NCI-H345 (cell line): Measurements from ENCODE around the gene STIMATE.

Source experiments
- DNase-seq: peaks from one replicate; lab custom pipeline; 2025; lab: John Stamatoyannopoulos, UW

The STIMATE gene

DNA sequence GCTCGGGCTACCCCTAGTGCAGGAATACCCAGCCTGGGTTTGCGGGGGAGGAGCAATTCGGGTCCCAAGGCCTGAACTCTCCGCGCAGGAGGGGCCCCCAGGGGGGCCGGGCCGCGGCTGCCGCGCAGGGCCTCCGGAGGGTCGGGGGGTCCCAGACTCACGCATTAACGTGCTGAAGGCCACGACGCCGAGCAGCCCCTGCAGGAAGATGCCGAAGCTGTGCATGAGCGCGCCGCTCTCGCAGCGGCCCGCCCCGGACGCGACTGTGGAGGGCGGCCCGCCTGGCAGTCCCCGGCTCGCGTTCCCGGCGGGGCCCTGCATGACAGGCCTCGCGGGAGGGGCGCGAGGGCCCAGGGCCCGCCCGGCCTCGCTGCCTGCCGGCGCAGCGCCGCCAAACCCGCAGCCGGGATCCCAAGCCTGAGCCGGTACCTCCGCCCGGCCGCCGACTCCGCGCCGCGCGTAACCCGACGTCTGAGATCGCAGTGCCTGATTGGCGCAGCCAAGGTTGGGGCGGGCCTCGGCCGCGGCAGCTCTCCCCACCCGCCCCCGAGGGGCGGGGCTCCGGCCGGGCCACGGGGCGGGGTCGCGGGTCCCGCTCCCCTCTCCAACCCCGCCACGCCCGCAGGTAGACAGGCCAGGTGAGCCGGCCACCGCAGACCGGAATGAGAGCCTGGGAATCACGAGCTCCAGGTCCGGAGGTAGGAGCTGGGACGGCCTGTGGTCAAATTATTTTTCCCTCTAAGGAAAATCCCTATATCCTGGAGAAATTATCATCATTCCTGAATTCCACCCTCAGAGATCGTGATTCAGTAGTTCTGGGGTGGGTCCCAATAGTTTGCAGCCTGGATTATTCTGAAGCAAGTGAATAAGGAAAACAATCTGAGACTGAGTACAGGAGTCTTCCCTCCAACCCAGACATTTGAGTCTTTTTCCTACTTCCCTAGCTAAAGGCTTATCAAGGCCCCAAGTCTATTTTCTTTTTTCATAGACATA, at the start of gene STIMATE:
STIMATE (minus strand) TSS at position 419 of the 993 bp plus-strand sequence; CDS start at position 321, 98 bp downstream.
- DNase-seq, result peak; percentile 84

DNA sequence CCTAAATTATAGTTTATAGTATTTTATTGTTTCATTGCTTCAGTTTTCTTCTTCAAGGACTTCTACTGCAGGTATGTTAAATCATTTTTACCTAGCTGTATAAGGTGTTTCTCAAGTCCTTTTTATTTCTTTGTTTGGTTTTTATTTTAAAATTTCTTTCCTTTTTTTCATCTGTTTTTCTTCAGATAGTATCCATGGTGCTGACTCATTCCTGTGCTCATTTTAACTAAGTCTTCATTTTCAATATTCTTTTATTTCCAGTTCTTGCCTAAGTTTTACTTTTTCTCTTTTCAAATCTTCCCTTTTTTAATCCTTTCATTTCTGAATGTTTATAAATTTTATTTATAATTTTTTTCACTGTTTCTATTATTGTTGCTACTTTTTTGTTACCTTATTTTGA, 42.3 kb upstream of the STIMATE start:
- no peak for DNase-seq

DNA sequence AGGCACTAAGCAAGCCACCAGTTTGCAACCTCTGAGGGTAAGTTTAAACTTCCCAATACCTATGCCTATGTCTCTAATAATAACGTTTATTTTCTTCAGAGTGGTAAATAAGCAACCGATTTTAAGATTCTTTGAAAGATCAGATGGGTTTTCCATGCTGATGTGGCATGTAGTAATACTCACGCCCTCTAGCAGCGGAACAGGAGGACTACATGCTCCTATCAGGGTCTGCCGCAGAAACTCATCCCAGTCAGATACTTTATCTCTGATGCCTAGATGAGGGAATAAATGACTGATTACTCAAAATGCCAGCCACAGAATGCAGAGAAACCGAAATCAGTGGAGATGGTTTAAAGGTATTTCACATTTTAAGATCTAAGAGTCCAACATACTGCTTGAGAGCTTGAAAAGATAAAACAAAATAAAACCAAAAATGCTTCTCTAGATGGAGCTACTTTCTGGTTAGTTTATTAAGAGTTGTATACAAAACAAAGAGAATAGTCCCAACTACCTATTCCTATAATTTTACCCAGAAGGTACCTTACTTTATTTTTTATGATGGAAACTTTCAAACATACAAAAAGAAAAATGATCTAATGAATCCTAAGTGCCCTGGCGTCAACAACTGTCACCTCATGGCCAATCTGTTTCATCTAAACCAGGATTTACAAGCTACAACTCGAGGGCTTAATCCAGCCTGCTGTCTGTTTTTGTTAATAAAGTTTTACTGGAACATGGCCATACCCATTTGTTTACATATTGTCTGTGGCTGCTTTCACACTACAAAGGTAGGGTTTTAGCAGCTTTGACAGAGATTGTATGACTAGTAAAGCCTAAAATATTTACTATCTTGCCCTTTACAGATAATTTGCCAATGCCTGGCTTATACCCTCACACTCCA, 37.5 kb upstream of the STIMATE start:
- peak; percentile 1 for DNase-seq

DNA sequence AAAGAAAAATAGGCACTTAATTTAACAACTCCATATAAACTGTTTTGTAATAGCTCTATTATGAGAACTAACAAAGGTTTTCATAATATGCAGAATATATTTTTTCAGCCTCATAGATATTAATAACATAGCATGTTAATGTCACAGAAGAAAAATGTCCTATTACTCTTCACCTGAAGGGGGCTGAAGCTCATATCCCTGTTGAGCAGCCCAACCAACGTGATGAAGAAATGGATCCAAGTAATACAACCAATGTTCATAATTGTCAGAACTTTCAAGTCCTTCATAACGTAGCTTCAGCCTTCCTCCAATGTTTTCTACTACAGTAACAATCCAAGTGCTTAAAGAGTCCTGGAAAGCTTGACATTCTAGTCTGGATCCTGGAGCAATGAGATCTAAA, 34.5 kb upstream of the STIMATE start:
- DNase-seq, result no peak

DNA sequence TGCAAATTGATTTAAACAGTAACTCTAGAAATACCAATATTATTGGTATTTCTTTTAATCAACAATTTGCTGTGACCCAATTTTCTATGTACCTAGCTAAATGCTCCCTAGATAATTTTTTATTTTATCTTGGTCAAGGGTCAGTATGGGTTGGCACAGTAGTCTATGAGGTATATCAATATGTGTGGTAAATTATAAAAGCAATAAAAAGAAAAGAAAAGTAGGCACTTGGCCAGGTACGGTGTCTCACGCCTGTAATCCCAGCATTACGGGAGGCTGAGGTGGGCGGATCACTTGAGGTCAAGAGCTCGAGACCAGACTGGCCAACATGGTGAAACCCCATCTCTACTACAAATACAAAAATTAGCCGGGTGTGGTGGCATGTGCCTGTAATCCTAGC, 34.0 kb upstream of the STIMATE start:
- DNase-seq, result no peak

DNA sequence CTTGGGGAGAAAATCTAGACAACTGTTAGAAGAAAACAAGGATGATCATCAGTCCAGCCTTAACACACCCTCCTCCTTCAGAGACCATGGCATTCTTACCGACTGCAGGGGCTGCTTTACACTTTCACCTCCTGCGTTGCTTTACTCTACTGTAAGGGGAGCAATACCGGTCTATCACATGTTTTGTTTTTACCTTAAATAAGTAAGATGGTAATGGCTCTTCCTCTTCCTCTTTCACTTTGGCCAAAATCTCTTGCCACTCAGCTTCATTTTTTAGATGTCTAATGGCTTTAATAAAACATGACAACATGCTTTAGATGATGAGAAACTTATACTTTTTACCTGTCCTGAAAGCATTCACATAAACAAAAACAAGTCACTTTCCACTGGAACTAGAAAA, 33.4 kb upstream of the STIMATE start:
- no peak for DNase-seq

DNA sequence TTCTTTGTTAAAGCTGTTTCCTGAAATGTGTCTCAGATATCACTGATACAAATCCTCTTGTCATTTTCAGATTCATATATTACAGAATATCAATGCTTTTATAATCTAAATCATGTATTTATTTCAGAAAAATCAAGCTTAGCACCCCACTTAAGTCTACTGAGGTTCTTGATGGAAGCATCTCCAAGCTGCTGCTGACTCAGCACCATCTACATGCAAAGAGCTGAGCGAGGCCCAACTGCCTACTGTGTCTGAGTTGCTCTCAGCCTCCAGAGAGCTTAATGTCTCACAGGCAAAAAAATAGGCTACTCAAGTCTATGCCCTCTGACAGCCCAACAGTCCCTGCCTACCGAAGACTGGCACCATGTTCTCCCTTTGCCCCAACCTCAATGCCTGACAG, 29.2 kb upstream of the STIMATE start:
- DNase-seq, result no peak

DNA sequence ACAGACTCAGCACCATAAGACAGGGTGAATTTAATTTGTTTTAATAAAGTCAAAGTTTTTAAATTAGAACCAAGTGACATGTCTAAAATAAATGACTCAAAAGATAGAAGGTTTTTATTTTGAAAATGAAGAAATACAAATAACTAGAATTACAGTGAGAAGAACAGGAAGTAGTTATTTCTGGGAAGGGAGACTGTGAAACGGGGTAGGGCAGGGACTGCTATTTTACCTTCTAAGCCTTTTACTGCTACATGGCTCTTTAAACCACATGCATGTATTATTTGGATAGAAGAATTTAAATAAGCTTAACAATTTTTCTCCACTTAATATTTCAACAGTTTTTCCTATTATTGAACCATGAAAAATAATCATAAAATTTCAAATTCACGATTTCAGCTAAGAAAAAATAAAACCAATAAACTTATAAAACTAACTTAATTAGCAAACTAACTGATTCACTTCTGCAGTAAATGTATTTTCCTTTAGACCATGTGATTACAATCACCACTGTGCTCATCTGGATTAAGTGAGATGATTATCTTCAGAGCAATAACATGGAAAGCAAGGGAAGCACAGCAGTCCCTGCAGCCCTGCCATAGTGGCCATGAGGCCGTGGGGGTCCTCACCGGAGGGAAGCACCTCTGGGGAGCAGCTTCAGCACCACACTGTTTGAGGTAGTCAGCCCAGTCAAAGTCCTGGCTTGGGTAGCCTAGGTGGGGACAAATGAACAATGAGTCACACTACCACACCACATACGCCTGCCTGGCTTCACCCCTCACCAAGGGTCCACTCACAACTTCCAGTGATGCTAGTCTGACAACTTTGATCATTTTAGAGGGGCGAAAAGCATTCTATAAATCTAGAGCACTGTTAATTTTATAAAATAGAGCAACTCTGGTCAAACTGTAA, 28.3 kb upstream of the STIMATE start:
- DNase-seq, result no peak

DNA sequence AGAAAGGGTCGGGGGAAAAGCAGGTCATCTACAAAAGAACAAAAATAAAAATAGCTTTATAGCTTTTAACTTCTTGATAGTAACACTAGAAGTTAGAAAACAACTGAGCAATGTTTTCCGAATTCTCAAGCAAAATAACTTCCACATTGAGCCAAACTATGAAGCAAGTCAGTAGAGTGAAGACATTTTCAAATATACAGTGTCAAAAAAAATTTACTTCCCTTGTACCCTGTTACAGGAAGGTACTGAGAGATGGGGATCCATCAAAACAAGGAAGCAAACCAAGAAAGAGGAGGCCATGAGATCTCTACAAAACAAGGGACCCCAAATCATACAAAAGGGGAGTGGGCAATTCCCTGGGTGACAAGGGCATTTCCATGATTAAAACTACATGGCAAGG, 26.6 kb upstream of the STIMATE start:
- no peak for DNase-seq

DNA sequence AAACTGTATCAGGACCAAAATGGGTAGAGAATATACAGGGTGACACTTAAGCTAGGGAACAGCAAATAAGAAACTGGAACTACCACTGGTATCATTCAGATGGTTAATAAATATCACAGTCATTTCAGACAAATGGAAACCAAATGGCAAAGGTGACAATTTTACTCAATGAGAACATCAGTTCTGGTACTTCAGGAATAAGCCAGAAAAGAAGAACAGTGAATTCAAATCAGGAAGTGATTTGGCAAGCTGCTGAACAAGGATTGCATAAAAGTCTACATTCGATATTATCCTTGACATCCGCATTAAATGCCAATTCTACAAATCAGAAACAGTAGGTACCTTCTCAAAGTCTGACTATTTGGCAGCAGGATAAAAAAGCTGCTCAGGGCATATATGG, 23.5 kb upstream of the STIMATE start:
- DNase-seq, result no peak

DNA sequence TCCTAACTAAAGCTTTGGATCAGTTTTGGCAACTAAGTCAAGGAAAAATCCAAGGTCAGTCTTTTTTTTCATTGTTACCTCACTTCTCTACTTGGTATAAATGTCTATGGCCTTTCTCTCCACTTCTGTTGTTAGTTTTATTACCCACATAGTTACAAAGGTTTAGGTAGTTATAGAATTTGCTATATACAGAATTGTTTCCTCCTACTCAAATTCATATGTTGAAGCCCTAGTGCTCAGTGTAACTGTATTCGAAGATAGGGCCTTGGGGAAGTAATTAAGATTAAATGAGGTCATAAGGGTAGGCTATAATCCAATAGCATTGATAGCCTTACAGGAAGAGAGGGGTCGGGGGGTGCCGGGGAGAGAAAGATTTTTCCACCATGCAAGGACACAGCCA, 19.7 kb upstream of the STIMATE start:
- no peak for DNase-seq

DNA sequence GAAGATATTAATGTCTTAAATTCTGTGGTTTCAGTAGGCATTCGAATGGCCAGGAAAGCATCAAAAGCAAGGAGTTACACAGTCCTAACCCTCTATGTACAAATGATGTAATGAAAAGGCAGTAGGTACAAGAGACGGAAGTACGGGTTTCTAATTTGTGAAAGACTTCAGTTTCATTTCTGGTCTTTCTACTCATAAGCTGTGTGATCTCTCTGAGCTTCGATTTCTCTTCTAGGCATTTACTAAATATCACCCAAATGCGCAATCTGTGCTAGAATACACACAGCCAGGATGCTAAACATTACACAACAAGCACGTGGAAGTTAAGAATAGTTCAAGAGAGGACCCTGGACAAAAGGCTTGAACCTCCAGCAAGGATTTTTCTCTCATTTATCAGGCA, 17.9 kb upstream of the STIMATE start:
- no peak for DNase-seq

DNA sequence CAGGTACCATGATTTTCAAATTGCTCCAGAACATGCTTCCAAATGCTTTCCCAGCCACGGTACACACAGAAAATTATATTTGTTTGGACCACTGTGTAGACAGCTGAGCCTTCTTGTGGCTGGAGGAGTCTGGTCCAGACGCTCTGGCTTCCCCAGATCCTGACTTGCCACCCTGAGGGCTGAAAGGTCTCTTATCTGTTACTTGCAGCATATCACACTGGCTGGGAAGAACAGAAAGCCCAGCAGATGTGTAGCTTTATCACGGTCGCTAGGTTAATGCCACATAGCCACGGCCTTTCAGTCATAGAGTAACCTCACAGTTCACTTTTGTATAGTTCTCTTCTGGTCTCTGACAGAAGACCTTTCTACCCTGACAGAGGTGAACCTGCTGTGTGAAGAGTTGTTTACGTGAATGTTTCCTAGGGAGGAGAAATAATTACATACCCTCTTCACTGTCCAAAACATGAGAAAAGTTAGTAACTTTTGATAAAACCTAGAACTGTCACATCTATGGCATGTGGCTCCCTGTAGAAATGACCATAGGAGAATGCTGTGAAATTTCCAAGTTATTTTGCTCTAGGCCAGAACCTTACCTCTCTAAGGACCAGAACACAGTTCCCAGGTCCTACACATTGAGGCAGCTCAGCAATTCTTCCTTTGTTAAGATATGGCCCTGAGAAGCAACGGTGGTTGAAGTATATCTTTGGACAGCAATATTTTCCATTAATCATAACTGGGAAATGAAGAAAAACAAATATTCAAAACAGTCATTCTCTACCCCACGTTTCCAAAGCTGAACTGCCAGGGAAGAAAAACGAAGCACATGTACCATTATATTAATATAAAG, 15.8 kb upstream of the STIMATE start:
- DNase-seq, result no peak

DNA sequence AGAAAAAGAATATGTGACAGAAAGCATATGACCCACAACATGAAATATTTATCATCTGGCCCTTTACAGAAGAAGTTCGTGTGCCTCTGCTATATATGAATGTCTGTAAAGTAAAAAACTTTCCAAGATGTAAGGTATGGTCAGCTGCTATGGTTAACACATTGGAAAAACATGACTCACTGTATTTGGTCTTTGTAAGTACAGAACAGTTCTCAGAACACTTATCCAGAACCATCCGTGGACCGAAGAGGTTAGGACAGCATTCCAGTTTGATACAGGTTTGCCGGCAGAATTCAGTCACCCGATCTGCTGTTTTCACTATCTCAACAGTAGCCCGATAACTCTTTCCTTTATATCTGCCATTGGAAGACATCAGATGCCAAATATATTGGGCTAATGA, 13.5 kb upstream of the STIMATE start:
- DNase-seq, result no peak

DNA sequence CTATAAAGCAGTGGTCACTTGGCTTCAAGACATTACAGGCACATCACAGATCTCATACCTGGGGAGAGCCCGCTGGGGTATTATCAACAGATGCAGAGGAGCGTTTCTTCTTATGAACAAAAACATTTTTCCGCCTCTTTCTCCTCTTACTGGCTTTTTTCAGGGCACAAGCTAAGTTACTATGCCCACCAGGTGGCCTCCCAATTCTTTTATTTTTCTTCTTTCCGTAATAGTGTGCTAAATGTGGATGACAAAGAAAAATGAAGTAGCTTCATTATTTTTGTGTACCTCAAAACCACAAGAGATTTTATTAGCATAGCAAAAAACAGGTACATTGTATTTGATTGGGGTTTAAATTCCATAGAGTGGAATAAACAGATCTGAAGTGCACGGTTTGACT, 10.1 kb upstream of the STIMATE start:
- DNase-seq, result no peak

DNA sequence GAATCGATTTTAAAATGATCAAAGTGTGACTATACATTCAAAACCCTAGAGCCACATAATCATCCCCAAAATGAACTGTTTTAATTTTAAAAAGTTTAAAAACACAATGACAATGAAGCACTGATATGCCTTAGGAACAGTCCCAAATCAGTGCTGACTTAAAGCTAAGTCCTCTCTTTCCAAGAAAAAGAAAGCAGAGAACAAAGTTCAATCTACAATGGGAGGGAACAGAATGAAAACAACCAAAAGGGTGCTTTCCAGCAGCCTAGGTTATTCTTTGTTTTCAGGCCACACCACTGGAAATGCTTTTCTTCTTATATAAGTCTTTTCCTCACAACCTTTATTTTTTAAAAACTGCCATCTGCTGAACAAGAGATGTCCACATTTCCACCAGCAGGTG, 7.2 kb upstream of the STIMATE start:
- DNase-seq, result no peak

DNA sequence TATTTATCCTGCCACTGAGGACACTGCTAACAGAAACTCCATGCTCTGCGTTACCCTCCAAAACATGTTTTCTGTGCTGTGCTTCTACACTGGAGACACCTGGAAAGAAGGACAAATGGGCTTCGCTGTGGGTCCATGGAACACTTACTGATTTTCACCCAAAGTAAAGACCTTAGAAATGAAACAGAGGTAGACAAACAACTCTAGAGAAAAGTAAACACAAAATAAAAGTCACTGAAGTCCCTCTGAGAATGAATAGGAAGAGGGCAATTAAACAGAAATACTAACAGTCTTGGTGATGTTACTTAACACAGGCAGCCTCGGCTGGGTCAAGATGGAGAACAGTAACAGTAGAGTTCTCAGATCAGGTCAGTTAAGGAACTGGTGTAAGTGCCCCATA, 6.7 kb upstream of the STIMATE start:
- no peak for DNase-seq

DNA sequence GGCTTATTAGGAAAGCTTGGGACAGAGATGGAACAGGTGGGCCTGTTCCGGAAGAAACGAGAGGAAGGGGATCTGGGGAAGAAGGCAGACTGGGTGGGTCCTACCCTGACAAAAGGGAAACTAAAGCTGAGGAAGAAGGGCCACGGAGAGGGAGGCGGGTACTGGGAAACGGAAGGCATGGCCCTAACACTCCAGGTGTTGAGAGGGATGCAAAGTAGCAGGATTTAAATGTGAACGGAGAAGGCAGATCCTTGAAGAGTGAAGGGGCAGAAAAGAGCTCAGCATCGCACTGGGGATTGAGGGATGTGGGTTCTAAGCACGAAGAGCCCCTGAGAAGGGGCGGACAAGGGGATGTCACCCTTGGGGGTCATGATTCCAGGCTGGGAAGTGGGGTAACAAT, 735 bp downstream of the STIMATE start:
- peak; percentile 7 for DNase-seq

DNA sequence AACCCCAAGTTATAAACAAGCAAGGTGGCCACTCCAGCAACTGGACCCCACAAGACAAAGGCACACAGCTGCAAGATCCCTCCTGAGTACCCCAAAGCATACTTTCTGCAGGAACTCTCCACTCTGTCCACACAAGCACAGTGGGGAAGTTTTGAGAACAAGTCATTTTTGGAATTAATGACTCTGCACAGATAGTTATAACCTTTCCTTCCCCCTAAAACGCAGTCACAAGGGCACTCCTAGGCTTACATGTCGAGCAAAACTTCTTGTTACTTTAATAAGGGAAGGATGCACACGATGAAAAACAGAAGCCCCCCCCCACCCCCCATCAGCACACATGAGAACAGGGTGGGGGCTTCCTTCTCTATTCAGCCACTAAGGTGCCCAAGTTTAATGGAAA, 1.2 kb downstream of the STIMATE start:
- DNase-seq, result no peak

DNA sequence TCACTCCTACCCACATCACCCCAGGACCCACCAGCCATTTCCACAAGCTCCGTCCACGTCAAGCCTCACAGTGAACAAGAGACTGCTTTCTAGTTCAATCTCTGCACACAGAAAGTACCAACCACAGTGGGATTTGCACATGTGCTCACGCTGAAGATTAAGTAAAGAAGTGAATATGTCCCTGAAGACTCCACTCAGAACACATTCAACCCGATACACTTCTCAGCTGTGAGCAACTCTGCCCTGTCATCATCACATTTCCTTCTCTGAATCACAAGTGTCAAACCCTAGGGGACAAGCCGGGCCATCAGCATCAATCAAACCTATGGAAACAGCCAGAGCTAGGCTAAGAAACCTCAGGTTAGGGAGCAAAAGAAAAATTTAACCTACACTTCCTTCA, 1.9 kb downstream of the STIMATE start:
- no peak for DNase-seq

DNA sequence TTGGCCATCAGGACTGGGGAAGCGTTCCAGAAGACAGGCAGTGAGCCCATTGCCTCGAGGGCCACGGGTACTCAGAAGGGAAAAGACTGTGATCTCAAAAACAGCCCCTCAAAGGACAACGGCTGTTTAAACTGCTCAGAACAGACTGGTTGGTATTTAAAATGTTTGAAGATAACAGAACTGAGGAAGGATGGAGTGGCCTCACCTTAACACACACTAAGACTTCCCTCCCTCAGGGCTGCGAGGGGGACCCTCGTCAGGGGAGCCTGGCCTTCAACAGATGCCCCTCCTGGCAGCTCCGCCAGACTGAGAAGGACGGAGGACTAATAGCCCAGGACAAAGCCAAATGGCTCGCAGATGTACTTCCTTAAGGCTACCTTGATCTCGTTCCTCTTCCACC, 2.6 kb downstream of the STIMATE start:
- DNase-seq, result no peak
